Measurements from ENCODE around the gene SHISAL2A. TPM values are rescaled to one million over a fixed set of nuclear protein-coding genes. Genes with fewer than 3 reads are reported as not detected.

Gene SHISAL2A
- polyA plus RNA-seq (ENCODE audit: insufficient read length in 3 of 3): 1 to 10 TPM; 1.9 to 4.4 (median 2.1) TPM
- long read RNA-seq, donor 1, partial matches to known transcripts: 0 of 2 reads
- long read RNA-seq, donor 1, other reads (novel, unspliced or antisense): 0 of 2 reads
- long read RNA-seq, donor 2, partial matches to known transcripts: 0 of 1 reads
- long read RNA-seq, donor 2, other reads (novel, unspliced or antisense): 0 of 1 reads
- long read RNA-seq, donor 3, partial matches to known transcripts: 5 of 17 reads
- long read RNA-seq, donor 3, other reads (novel, unspliced or antisense): 12 of 17 reads
- long read RNA-seq, donor 4: 0 reads
- long read RNA-seq, donor 5: 0 reads
- long read RNA-seq, donor 6, partial matches to known transcripts: 0 of 2 reads
- long read RNA-seq, donor 6, other reads (novel, unspliced or antisense): 0 of 2 reads
- long read RNA-seq, donor 7: 0 reads
- long read RNA-seq, donor 8, partial matches to known transcripts: 0 of 4 reads
- long read RNA-seq, donor 8, other reads (novel, unspliced or antisense): 0 of 4 reads
- long read RNA-seq, donor 9, partial matches to known transcripts: 0 of 1 reads
- long read RNA-seq, donor 9, other reads (novel, unspliced or antisense): 0 of 1 reads
- long read RNA-seq, donor 10: 0 reads
- long read RNA-seq, donor 11, partial matches to known transcripts: 11 of 12 reads
- long read RNA-seq, donor 11, other reads (novel, unspliced or antisense): 0 of 12 reads
- long read RNA-seq, donor 12: 0 reads
- long read RNA-seq, donor 13, partial matches to known transcripts: 0 of 2 reads
- long read RNA-seq, donor 13, other reads (novel, unspliced or antisense): 0 of 2 reads
- long read RNA-seq, donor 14, partial matches to known transcripts: 0 of 1 reads
- long read RNA-seq, donor 14, other reads (novel, unspliced or antisense): 0 of 1 reads
- long read RNA-seq, donor 15: 0 reads
- long read RNA-seq, donor 16, partial matches to known transcripts: 14 of 36 reads
- long read RNA-seq, donor 16, other reads (novel, unspliced or antisense): 21 of 36 reads

GRCh38 chr1:52632732-52633290 lies at the start of gene SHISAL2A:
SHISAL2A (plus strand) TSS chr1:52633168; CDS start chr1:52633494, 326 bp downstream.
- peak in 5 of 11 donors; percentile 37 to 59 (median 46) for DNase-seq (ENCODE audit: extremely low read depth in 1 of 11, low read depth in 9 of 11, low spot score in 4 of 11)

GRCh38 chr1:52585474-52585873 lies 47.5 kb upstream of the SHISAL2A start:
- no peak for DNase-seq (ENCODE audit: extremely low read depth in 1 of 11, low read depth in 9 of 11, low spot score in 4 of 11)

DNA sequence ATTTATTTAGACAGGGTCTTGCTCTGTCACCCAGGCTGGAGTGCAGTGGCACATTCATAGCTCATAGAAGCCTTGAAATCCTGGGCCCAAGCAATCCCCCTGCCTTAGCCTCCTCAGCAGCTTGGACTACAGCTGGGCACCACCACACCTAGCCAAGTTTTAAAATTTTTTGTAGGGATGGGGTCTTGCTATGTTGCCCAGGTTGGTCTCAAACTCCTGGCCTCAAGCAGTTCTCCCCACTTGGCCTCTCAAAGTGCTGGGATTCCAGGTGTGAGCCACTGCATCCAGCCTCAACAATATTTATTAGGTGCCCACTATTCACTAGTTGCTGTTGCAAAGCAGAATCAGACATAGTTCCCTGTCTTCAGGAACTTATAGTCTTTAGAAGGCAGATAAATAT lies 44.9 kb upstream of the SHISAL2A start:
- no peak for DNase-seq (ENCODE audit: extremely low read depth in 1 of 11, low read depth in 9 of 11, low spot score in 4 of 11)

- no peak for DNase-seq (ENCODE audit: extremely low read depth in 1 of 11, low read depth in 9 of 11, low spot score in 4 of 11)
These were observed 44.4 kb upstream of the SHISAL2A start for GRCh38 chr1:52588535-52588934.

GRCh38 chr1:52590266-52590665 lies 42.7 kb upstream of the SHISAL2A start:
- peak in 3 of 11 donors; percentile 14 to 34 (median 29) for DNase-seq (ENCODE audit: extremely low read depth in 1 of 11, low read depth in 9 of 11, low spot score in 4 of 11)

DNA sequence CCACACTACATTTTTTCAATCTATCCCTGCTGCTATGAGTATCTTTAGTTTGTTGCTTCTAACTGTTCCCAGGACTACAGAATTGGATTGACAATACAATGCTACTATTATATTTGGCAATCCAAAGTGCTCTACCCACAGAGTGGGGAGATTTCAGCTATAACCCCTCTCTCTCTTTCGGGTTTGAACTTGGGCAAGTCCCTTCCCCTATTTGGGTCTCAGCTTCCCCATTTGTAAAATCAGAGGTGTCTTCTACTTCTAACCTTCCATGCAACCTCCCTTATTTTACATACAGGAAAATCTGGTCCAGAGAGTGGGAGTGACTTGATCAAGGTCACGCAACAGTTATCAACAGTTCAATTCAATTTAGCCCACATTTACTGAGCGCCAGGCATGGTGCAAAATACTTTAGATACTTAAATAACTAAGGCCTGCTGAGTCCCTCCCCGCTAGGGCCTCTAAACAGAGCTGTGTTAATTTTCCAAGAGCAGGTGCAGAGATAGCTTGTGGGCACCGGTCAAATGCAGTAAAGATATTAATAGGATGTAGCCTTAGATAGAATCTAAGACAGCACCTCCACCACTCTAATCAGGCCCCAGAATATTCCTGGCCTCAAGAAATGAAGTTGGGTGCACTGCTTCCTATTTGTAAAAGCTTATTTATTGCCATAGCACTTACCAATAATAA lies 40.2 kb upstream of the SHISAL2A start:
- DNase-seq (ENCODE audit: extremely low read depth in 1 of 11, low read depth in 9 of 11, low spot score in 4 of 11): no peak

- DNase-seq (ENCODE audit: extremely low read depth in 1 of 11, low read depth in 9 of 11, low spot score in 4 of 11): no peak
These were observed 39.5 kb upstream of the SHISAL2A start for GRCh38 chr1:52593495-52593894.

- DNase-seq (ENCODE audit: extremely low read depth in 1 of 11, low read depth in 9 of 11, low spot score in 4 of 11): no peak
These were observed 37.9 kb upstream of the SHISAL2A start for GRCh38 chr1:52595061-52595460.

DNA sequence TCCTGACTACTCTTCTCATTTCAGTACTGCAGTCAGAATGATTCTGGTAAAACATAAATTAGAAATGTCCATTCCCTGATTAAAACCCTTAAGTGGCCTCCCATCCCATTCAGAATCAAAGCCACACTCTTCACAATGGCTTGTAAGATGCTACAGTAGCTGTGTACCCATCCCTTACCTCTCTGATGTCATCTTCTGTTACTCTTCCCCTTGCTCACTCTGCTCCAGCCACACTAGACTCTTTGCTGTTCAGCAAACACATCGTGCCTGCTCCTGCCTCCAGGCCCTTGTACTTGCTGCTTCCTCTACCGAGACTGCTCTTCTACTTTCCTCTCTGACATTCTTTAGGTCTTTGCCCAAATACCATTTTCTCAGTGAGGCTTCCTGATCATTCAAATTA lies 35.1 kb upstream of the SHISAL2A start:
- no peak for DNase-seq (ENCODE audit: extremely low read depth in 1 of 11, low read depth in 9 of 11, low spot score in 4 of 11)

DNA sequence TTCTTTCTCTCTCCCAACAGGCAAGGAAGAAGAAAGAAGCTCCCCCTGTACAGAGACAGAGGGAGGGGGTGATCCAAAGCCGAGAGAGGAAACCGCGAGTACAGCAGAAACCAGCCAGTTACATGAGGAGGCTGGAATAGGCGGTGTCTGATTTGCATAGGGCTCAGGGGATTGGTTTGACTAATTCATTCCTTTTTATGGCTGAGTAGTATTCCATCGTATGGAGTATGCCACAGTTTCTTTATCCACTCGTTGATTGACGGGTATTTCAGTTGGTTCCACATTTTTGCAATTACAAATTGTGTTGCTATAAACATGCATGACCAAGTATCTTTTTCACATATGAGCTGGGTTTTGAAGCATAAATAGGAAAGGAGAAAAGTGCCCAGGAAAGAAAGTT lies 34.2 kb upstream of the SHISAL2A start:
- DNase-seq (ENCODE audit: extremely low read depth in 1 of 11, low read depth in 9 of 11, low spot score in 4 of 11): no peak

GRCh38 chr1:52599236-52599635 lies 33.7 kb upstream of the SHISAL2A start:
- DNase-seq (ENCODE audit: extremely low read depth in 1 of 11, low read depth in 9 of 11, low spot score in 4 of 11): no peak

DNA sequence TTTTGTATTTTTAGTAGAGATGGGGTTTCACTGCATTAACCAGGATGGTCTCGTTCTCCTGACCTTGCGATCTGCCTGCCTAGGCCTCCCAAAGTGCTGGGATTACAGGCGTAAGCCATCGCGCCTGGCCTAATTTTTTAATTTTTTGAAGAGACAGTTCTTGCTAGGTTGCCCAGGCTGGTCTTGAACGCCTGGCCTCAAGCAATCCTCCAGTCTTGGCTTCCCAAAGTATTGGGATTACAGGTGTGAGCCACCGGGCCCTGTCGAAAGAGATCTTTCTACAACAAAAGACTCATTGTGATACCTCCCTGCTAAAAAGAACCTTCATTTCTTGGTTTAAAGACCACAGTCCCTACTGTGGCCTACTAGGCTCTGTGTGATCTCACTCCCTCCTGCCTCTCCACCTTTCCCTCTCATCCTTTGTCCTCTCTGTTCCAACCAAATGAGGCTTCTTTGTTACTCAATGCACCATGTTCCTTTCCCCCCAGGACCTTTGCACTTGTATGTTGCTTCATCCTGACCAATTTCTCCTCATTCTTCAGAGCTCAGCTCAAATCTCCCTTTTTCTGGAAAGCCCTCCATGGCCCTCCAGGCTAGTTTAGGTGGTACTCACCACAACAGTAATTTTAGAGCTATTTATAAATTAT lies 32.3 kb upstream of the SHISAL2A start:
- DNase-seq (ENCODE audit: extremely low read depth in 1 of 11, low read depth in 9 of 11, low spot score in 4 of 11): no peak

DNA sequence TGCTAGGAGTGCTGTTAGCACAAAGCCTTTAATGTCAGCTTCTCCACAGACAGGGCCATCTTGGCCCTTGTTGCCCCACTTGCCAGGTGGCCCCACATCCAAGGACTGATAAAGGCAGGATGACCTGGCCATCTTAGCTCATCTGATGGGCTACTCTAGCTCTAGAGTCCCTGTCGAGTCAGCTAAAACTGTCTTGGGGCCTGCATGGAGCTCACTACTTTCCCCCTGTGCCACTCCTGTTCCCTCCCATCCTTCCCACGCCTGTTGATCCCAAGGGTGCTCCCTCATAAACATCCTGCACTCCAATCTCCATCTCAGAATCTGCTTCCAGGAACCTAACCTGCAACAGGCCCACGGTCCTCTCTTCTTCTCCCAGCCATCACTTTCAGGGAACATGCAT lies 31.4 kb upstream of the SHISAL2A start:
- no peak for DNase-seq (ENCODE audit: extremely low read depth in 1 of 11, low read depth in 9 of 11, low spot score in 4 of 11)

DNA sequence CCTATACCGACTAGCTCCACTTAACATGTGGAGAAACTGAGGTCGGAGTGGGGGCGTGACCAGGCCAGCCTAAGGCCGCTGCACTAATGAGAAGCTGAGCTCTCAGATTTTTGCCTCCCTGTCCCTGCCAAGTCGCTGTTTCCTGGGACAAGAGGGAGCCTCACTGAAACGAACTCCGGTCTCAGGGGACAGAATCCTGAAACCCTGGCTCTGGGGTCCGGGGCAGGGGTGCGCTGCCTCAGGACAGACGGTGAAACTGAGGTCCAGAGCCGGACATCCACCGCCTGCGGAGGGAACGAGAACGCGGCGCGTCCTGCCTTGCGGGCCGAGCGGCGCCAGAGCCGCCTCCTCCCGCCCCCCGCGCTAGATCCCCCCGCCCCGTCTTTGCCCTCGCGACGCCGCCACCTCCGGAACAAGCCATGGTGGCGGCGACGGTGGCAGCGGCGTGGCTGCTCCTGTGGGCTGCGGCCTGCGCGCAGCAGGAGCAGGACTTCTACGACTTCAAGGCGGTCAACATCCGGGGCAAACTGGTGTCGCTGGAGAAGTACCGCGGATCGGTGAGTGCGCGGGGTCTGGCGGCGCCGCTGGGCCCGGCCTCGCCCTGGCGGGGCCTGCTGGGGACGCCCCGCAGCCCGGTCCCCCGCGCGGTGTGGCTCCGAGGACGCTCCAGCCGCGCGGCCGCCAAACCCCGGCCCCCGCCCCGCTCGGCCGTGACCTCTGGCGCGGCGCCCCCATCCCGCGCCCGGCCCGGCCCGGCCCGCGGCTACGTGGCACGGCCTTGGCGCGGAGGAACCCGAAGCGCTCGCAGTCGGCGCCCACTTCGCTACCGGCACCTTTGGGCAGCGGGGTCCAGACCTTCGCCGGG lies 30.7 kb upstream of the SHISAL2A start, which contains the start of gene GPX7:
Gene GPX7 (plus strand): TSS at position 381 of the 865 bp plus-strand sequence. CDS start 39 bp downstream, at position 420.
- DNase-seq (ENCODE audit: extremely low read depth in 1 of 11, low read depth in 9 of 11, low spot score in 4 of 11): peak in 9 of 11 donors; percentile 20 to 58 (median 46)

- DNase-seq (ENCODE audit: extremely low read depth in 1 of 11, low read depth in 9 of 11, low spot score in 4 of 11): peak in 4 of 11 donors; percentile 6 to 28 (median 18)
These were observed 29.9 kb upstream of the SHISAL2A start for GRCh38 chr1:52602856-52603600.

GRCh38 chr1:52603630-52604029 lies 29.3 kb upstream of the SHISAL2A start:
- no peak for DNase-seq (ENCODE audit: extremely low read depth in 1 of 11, low read depth in 9 of 11, low spot score in 4 of 11)
